OCI-LY3 (cell line): Measurements from ENCODE around the gene CACNA1I.

Source experiments
- EZH2phosphoT487 ChIP-seq: fragments of 200-600 bp; shearing (Covaris generic); IDR thresholded peaks from 2 replicates; pipeline ENCODE4 v1.6.1; 2018; ENCODE audit warnings: antibody characterized with exemption, mixed run types, low read depth
- TF ChIP-seq, protein P1 (sequence below): fragments of 200-600, 300-600 bp; sonication (generic); IDR thresholded peaks from 2 replicates; pipeline ENCODE4 v1.5.1; 2014; ENCODE audit warnings: antibody characterized with exemption, low read length, low read depth

DNA sequence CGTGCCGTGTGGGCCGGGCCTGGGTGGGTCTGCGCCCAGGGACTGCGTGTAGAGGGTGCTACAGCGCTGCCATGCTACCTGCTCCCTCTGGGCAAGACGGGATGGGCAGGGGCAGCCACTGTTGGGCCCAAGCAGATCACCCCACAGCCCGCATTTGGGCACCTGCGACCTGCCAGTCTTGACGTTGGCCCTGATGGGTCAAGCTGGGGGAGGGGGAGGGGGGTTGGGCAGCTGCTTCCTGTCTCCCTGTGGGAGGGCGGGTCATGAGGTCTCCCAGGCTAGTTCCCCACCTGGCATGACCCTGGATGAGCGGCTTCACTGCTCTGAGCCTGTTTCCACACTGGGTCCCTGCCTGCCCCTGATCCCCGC, 35.2 kb upstream of the CACNA1I start:
- TF ChIP-seq, protein P1, sequence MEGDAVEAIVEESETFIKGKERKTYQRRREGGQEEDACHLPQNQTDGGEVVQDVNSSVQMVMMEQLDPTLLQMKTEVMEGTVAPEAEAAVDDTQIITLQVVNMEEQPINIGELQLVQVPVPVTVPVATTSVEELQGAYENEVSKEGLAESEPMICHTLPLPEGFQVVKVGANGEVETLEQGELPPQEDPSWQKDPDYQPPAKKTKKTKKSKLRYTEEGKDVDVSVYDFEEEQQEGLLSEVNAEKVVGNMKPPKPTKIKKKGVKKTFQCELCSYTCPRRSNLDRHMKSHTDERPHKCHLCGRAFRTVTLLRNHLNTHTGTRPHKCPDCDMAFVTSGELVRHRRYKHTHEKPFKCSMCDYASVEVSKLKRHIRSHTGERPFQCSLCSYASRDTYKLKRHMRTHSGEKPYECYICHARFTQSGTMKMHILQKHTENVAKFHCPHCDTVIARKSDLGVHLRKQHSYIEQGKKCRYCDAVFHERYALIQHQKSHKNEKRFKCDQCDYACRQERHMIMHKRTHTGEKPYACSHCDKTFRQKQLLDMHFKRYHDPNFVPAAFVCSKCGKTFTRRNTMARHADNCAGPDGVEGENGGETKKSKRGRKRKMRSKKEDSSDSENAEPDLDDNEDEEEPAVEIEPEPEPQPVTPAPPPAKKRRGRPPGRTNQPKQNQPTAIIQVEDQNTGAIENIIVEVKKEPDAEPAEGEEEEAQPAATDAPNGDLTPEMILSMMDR = no peak
- TF ChIP-seq EZH2phosphoT487 = no peak
